ENCODE results near the gene KIAA1671.

The KIAA1671 gene

DNA sequence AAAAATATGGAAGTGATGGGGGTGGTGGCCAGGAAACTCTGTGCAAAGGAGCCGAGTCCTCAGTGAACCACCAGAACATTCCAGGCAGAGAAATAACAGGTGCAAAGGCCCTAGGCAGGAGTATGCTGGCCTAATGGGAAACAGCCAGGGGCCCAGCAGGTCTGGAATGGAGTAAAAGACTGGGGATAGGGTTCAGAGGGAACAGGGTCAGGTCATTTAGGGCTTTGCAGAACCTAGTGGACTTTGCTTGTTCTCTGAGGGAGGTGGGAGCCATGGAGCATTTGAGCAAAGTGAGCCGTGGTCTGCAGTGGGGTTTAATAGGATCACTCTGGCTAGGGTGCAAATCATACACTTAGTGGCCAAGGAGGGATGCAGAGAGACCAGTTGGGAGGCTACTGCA, 255.8 kb downstream of the KIAA1671 start:
- Histone ChIP-seq H3K4me3 (ENCODE audit: low read depth in 1 of 2, low read length in 2 of 2) (no peak overlapping the region), H3K9ac (ENCODE audit: low read length) (no peak overlapping the region), H3K9me3 (ENCODE audit: low read length) (peaks cover under 1% of the 10 kb centered on the region), H3K27me3 (ENCODE audit: control insufficient read depth in 1 of 2, insufficient read depth in 2 of 2, low read length in 2 of 2) (no peaks in the 10 kb centered on the region), H3K27ac (ENCODE audit: low read depth, low read length) (no peak overlapping the region), H3K36me3 (ENCODE audit: insufficient read depth, low read length) (no peaks in the 10 kb centered on the region), H3K4me1 (ENCODE audit: insufficient read depth, low read length) (no peaks in the 10 kb centered on the region)

DNA sequence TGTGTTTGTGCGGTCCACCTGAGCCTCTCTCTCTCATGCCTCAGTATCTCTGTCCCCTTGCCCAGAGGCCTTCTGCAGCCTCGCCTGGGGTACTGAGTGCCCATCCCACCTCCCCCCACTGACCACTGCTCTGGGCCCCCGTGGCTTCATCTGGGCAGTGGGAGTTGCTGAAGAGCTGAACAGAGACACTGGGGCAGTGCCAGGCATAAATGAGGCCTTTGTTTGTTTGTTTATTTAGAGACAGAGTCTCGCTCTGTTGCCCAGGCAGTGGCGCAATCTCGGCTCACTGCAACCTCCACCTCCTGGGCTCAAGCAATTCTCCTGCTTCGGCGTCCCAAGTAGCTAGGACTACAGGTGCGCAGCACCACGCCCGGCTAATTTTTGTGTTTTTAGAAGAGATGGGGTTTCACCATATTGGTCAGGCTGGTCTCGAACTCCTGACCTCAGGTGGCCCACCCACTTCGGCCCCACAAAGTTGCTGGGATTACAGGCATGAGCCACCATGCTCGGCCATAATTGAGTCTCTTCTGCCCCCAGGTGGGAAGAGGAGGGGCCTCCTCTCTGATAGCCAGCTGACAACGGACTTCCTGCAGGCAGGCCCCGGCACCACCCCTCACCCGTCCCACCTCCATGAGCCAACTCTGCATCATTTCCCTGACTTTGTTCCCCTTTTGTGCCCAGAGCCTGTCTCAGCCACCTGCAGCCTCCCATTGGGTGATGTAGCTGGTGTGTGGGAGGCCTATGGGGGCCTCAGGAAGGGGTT, 256.4 kb downstream of the KIAA1671 start:
- peaks cover 4% of the 10 kb centered on the region for H3K9me3 ChIP-seq (ENCODE audit: low read length)
- no peaks in the 10 kb centered on the region for H3K27me3 ChIP-seq (ENCODE audit: control insufficient read depth in 1 of 2, insufficient read depth in 2 of 2, low read length in 2 of 2)
- no peaks in the 10 kb centered on the region for H3K4me1 ChIP-seq (ENCODE audit: insufficient read depth, low read length)
- no peak overlapping the region for H3K4me3 ChIP-seq (ENCODE audit: low read depth in 1 of 2, low read length in 2 of 2)
- no peak overlapping the region for H3K9ac ChIP-seq (ENCODE audit: low read length)
- no peak overlapping the region for H3K27ac ChIP-seq (ENCODE audit: low read depth, low read length)
- no peaks in the 10 kb centered on the region for H3K36me3 ChIP-seq (ENCODE audit: insufficient read depth, low read length)

DNA sequence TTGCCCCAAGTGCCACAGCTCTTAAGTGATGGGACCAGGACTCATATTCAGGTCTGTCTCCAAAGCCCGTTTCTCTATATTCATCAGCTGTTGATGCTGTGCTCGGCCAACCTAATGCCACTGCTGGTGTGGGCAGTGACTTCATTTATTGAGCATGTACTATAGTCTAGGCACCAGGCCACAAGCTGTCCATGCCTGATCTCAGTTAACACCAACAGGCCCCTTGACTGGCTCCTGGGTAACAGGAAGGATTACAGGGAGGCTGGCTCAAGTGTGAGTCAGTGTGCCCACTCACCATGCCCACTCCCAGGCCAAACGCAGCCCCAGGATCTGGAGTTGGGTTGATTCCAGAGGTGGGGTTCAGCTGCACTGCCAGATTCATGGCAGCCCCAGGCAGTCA, 258.3 kb downstream of the KIAA1671 start:
- Histone ChIP-seq H3K36me3 (ENCODE audit: insufficient read depth, low read length) (no peaks in the 10 kb centered on the region), H3K9ac (ENCODE audit: low read length) (no peak overlapping the region), H3K27me3 (ENCODE audit: control insufficient read depth in 1 of 2, insufficient read depth in 2 of 2, low read length in 2 of 2) (no peaks in the 10 kb centered on the region), H3K9me3 (ENCODE audit: low read length) (peaks cover 4% of the 10 kb centered on the region), H3K27ac (ENCODE audit: low read depth, low read length) (no peak overlapping the region), H3K4me1 (ENCODE audit: insufficient read depth, low read length) (no peaks in the 10 kb centered on the region), H3K4me3 (ENCODE audit: low read depth in 1 of 2, low read length in 2 of 2) (no peak overlapping the region)

DNA sequence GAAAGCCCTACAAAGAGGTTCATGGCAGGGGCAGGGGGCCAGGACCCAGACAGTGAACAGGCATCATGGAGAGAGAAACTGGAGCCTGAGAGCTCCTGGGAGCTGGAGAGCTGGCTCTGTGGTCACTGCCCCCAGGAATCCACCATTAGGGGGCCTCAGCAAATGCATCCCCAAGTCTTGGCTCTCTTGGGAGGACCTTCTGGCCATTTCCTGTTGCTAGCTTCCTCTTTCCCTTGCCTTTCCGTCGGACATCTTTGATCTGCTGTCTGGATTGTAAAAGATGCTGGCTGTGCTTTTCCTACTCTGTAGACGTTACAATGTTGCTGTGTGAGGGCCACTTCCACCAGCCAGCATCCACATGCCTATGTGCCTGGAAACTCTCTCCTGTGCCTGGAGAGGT, 259.8 kb downstream of the KIAA1671 start:
- Histone ChIP-seq H3K27ac (ENCODE audit: low read depth, low read length) (no peak overlapping the region), H3K9ac (ENCODE audit: low read length) (no peak overlapping the region), H3K27me3 (ENCODE audit: control insufficient read depth in 1 of 2, insufficient read depth in 2 of 2, low read length in 2 of 2) (no peaks in the 10 kb centered on the region), H3K36me3 (ENCODE audit: insufficient read depth, low read length) (no peaks in the 10 kb centered on the region), H3K4me3 (ENCODE audit: low read depth in 1 of 2, low read length in 2 of 2) (no peak overlapping the region), H3K9me3 (ENCODE audit: low read length) (peaks cover 4% of the 10 kb centered on the region), H3K4me1 (ENCODE audit: insufficient read depth, low read length) (no peaks in the 10 kb centered on the region)

DNA sequence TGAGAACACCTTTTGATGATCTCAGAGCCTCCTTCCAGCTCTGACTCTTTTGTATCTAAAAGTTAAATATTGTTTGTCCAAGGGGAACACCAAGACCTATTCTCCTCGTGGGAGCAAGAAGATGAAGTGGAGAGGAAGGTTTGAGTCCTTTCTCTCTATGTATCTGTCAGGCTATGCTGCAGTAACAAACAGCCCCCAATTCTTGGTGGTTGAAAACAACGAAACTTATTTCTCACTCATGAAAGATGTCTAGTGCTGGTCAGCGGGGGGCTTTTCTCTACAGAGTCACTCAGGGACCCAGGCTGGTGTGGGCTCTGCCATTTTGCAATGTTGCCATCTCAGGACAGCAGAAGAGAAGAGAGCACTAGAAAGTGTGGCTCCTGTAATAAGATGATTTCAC, 260.7 kb downstream of the KIAA1671 start:
- no peak overlapping the region for H3K9ac ChIP-seq (ENCODE audit: low read length)
- H3K27me3 ChIP-seq (ENCODE audit: control insufficient read depth in 1 of 2, insufficient read depth in 2 of 2, low read length in 2 of 2), result no peaks in the 10 kb centered on the region
- H3K36me3 ChIP-seq (ENCODE audit: insufficient read depth, low read length), result no peaks in the 10 kb centered on the region
- H3K9me3 ChIP-seq (ENCODE audit: low read length), result peaks cover 4% of the 10 kb centered on the region
- no peak overlapping the region for H3K27ac ChIP-seq (ENCODE audit: low read depth, low read length)
- H3K4me3 ChIP-seq (ENCODE audit: low read depth in 1 of 2, low read length in 2 of 2), result no peak overlapping the region
- no peaks in the 10 kb centered on the region for H3K4me1 ChIP-seq (ENCODE audit: insufficient read depth, low read length)

DNA sequence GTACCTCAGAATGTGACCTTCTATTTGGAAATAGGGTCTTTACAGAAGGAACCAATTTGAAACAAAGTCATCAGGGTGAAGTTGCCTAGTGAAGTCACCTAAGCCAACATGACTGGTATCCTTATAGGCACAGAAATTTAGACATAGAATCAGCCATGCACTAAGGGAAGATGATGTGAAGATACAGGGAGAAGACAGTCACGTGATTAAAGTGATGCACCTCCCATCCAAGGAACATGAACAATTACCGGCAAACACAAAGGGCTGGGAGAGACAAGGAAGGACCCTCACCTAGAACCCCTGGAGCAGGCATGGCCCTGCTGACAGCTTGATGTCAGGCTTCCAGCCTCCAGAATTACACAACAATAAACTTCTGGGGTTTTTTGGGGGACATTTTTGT, 263.7 kb downstream of the KIAA1671 start:
- Histone ChIP-seq H3K27me3 (ENCODE audit: control insufficient read depth in 1 of 2, insufficient read depth in 2 of 2, low read length in 2 of 2) (no peaks in the 10 kb centered on the region), H3K9me3 (ENCODE audit: low read length) (peaks cover 4% of the 10 kb centered on the region), H3K36me3 (ENCODE audit: insufficient read depth, low read length) (no peaks in the 10 kb centered on the region), H3K27ac (ENCODE audit: low read depth, low read length) (no peak overlapping the region), H3K4me1 (ENCODE audit: insufficient read depth, low read length) (no peaks in the 10 kb centered on the region), H3K4me3 (ENCODE audit: low read depth in 1 of 2, low read length in 2 of 2) (no peak overlapping the region), H3K9ac (ENCODE audit: low read length) (no peak overlapping the region)

DNA sequence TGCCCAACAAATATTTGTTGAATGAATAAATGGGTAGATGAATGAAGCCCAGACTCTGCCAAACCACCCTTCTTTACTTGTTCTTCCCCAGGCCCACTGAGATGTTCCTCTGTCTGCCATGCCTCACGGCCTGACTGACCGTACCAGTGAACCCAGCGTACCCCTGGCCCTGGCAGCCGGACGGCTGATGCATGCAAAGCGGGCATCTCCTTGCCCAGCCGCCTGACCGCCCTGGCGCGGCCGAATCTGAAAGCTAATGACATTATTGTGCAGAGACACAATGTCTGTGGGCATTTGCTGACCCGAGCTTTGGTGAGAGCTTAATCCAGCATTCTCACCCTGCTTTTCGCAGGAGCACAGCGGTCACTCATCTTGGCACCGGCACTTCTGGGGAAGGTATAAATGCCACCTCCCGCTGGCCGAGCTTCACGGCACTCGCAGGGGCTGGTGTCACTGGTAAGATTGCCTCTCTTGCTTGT, 266.7 kb downstream of the KIAA1671 start, which contains the start of gene CRYBB2:
Gene CRYBB2 (plus strand): TSS at position 429 of the 479 bp plus-strand sequence. CDS start 1,791 bp downstream, outside the sequence.
- H3K4me1 ChIP-seq (ENCODE audit: insufficient read depth, low read length), result no peaks in the 10 kb centered on the region
- H3K27me3 ChIP-seq (ENCODE audit: control insufficient read depth in 1 of 2, insufficient read depth in 2 of 2, low read length in 2 of 2), result no peaks in the 10 kb centered on the region
- no peak within 1 kb of the TSS for H3K4me3 ChIP-seq (ENCODE audit: low read depth in 1 of 2, low read length in 2 of 2)
- H3K27ac ChIP-seq (ENCODE audit: low read depth, low read length), result no peak within 1 kb of the TSS
- H3K36me3 ChIP-seq (ENCODE audit: insufficient read depth, low read length), result no peaks in the 10 kb centered on the region
- no peaks in the 10 kb centered on the region for H3K9me3 ChIP-seq (ENCODE audit: low read length)
- H3K9ac ChIP-seq (ENCODE audit: low read length), result no peak within 1 kb of the TSS

DNA sequence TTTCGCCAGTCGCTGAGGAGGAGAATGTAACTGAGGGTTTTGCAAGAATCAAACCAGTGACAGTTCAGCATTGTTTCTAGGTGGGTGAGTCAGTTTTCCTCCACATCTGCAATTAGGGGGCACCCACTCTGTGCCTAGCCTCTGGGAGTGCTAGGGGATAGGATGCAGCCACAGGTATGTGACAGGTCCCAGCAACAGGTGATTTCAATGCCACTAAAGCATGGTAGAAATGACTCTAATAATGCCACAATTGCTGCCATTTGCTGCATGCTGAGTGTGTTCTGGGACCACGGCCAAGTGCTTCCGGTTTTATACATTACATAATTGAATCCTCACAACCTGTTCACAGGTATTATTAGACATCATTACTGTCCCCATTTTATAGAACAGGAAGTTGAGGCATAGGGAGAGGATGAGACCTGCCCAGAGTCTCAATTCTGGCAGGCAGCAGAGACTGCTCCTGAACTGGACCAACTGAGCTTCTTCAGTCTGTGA, 267.5 kb downstream of the KIAA1671 start:
- Histone ChIP-seq H3K36me3 (ENCODE audit: insufficient read depth, low read length) (no peaks in the 10 kb centered on the region), H3K27ac (ENCODE audit: low read depth, low read length) (no peak overlapping the region), H3K9me3 (ENCODE audit: low read length) (no peaks in the 10 kb centered on the region), H3K4me1 (ENCODE audit: insufficient read depth, low read length) (no peaks in the 10 kb centered on the region), H3K4me3 (ENCODE audit: low read depth in 1 of 2, low read length in 2 of 2) (no peak overlapping the region), H3K27me3 (ENCODE audit: control insufficient read depth in 1 of 2, insufficient read depth in 2 of 2, low read length in 2 of 2) (no peaks in the 10 kb centered on the region), H3K9ac (ENCODE audit: low read length) (no peak overlapping the region)

DNA sequence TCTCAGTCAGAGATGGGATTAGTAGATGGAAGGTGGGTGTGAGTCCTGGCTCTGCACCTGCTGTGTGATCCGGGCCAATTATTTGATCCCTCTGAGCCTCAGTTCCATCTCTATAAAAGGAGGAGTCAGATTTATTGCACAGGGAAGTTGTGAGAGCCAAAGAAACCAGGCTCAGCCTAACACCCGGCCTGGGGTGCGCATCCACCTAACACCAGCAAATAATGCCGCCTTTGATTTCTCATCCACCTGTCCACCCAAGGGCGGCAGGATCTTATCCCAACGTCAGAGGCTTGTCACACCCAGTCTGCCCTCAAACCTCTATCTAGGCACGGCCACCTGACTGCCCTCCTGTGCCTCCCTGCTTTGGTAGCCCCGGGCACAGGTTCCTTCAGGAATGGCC, 269.3 kb downstream of the KIAA1671 start:
- no peaks in the 10 kb centered on the region for H3K9me3 ChIP-seq (ENCODE audit: low read length)
- H3K27me3 ChIP-seq (ENCODE audit: control insufficient read depth in 1 of 2, insufficient read depth in 2 of 2, low read length in 2 of 2), result no peaks in the 10 kb centered on the region
- no peak overlapping the region for H3K27ac ChIP-seq (ENCODE audit: low read depth, low read length)
- no peaks in the 10 kb centered on the region for H3K36me3 ChIP-seq (ENCODE audit: insufficient read depth, low read length)
- no peak overlapping the region for H3K9ac ChIP-seq (ENCODE audit: low read length)
- no peak overlapping the region for H3K4me3 ChIP-seq (ENCODE audit: low read depth in 1 of 2, low read length in 2 of 2)
- H3K4me1 ChIP-seq (ENCODE audit: insufficient read depth, low read length), result no peaks in the 10 kb centered on the region

DNA sequence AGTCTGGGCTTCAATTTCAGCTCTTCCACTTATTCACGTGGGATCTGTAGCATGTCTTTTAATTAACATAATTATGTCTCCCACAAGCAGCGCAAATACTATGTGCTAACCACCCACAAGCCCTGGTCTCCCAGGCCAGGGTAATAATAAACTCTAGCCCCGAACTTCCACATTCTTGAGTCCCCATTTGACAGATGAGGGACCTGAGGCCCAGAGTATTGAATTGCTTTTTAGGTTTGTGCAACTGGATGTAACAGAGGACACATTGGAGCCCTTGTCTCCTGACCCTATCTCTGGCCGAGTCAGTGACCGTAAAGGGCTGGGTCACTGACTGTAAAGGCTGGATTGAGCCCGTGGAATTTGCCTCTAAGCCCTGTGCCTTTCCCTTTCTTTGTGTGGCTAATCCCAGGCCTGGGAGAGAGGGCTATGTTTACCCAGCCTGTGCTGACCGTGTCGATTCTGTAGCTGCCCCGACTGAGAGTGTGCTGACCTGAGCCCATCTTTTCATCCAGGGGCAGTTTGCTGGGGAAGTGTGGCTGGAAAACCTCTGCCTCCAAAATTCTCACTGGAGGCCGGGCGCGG, 270.8 kb downstream of the KIAA1671 start:
- Histone ChIP-seq H3K4me1 (ENCODE audit: insufficient read depth, low read length) (no peaks in the 10 kb centered on the region), H3K27me3 (ENCODE audit: control insufficient read depth in 1 of 2, insufficient read depth in 2 of 2, low read length in 2 of 2) (no peaks in the 10 kb centered on the region), H3K36me3 (ENCODE audit: insufficient read depth, low read length) (no peaks in the 10 kb centered on the region), H3K9me3 (ENCODE audit: low read length) (no peaks in the 10 kb centered on the region), H3K9ac (ENCODE audit: low read length) (no peak overlapping the region), H3K27ac (ENCODE audit: low read depth, low read length) (no peak overlapping the region), H3K4me3 (ENCODE audit: low read depth in 1 of 2, low read length in 2 of 2) (no peak overlapping the region)

DNA sequence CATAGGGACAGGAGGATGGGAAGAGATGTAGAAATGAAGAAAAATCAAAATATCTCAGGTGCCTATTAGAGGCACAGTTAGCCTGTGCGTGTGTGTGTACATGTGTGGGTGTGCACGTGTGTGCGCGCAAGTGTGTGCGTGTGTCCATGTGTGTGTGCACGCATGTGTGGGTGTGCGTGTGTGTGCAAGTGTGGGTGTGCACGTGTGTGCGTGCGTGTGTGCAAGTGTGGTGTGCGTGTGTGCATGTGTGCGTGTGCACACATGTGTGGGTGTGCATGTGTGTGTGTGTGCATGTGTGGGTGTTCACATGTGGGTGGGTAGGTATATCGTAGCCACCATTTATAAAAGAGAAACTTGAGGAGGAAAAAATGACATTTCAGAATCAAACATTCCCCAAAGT, 276.3 kb downstream of the KIAA1671 start:
- H3K9ac ChIP-seq (ENCODE audit: low read length), result no peak overlapping the region
- H3K4me1 ChIP-seq (ENCODE audit: insufficient read depth, low read length), result no peaks in the 10 kb centered on the region
- H3K4me3 ChIP-seq (ENCODE audit: low read depth in 1 of 2, low read length in 2 of 2), result no peak overlapping the region
- H3K27me3 ChIP-seq (ENCODE audit: control insufficient read depth in 1 of 2, insufficient read depth in 2 of 2, low read length in 2 of 2), result peaks cover 0 to 4% of the 10 kb centered on the region in 2 donors
- no peaks in the 10 kb centered on the region for H3K36me3 ChIP-seq (ENCODE audit: insufficient read depth, low read length)
- no peak overlapping the region for H3K27ac ChIP-seq (ENCODE audit: low read depth, low read length)
- no peaks in the 10 kb centered on the region for H3K9me3 ChIP-seq (ENCODE audit: low read length)
